HG03558 (cell line): ENCODE results near the gene IL16.

Source experiments
- ATAC-seq: cut with Tn5 transposase; IDR thresholded peaks from one replicate; pipeline ENCODE4 v1.9.1; 2021; ENCODE audit warnings: moderate number of reproducible peaks; ENCODE audit not compliant: unreplicated experiment; ENCODE audit errors: extremely low read depth

IL16 gene

DNA sequence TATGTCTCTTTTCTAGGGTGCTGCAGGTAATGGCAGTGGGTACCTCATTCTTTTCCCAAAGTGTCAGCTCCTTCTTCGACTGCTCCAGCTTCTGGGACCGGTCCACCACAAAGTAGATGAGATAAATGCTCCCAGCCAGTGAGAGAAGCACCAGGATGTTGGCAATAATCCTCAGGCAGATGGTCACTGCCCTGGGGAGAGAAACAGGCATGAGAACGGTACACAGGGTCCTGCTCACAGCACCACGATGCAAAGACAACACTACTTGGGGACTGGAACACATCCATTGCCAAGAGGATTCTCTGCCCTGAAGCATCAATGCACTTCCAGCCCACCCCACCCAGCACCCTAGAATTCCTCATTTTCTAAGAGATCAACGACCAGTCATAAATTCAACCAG lies 155.0 kb downstream of the IL16 start:
- ATAC-seq, result no peak

GRCh38 chr15:81356252-81356651 lies 159.6 kb downstream of the IL16 start:
- ATAC-seq, result no peak

DNA sequence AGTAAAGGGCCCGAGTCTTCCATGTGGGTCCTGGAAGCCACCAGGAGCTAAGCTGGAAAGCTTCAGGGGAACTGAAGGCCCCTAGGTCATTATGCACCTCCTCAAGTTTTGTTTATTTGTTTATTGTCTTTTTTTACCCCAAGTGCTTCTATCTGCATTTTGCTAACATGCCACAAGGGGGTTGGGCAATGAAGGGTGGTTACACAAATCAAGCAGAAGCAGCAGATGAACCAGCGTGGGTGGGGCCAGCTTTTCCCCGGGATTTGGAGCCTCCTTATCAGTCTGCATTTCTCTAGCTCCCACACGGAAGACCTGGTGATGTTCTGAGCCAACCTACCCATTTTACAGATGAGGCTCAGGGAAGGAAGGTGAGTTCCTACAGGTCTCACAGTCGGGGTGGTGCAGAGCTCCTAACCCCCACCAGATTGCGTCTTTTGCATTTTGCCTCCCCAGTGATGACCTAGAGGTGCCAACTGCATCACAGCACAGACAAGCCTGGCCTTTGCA lies 160.6 kb downstream of the IL16 start:
- no peak for ATAC-seq

DNA sequence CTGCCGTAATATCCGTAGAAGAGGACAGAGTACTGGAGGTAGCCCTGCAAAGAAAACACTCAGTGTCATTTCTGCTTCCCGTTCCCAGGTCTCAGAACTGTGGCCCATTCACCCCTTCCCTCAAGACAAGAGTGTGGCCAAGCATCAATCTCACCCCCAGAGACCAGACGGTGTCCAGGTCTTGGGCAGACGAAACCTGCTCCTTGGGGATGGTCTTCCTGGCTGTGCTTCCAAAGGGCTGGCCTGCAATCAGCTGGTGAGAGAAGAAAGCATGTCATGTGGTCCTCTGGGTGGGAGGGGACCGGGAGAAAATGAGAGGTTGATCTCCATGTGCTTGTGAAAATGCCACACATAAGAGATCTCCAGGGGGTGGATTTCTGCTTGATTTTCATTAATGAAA lies 161.6 kb downstream of the IL16 start:
- ATAC-seq, result no peak

DNA sequence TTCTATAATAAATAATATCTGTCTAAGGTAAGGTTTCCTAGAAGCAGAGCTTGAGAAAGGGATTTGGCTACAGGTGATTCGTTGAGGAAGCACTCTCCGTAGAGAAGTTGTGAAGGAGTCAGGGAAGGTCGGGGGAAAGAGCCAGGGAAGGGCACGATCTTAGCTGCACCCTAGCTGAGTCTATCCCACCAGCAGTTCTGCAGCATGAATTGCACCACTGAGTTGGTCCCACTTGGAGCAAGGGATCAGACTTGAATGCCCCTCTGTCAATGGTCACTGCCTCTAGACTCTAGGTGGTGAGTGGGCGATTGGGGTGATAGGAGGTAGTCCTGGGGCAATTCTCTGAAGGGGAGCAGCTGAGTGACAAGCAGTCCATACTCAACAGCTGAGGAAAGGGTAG lies 163.8 kb downstream of the IL16 start:
- ATAC-seq, result no peak

GRCh38 chr15:81361891-81362290 lies 165.2 kb downstream of the IL16 start:
- no peak for ATAC-seq

- no peak for ATAC-seq
These were observed 166.1 kb downstream of the IL16 start for GRCh38 chr15:81362790-81363189.

DNA sequence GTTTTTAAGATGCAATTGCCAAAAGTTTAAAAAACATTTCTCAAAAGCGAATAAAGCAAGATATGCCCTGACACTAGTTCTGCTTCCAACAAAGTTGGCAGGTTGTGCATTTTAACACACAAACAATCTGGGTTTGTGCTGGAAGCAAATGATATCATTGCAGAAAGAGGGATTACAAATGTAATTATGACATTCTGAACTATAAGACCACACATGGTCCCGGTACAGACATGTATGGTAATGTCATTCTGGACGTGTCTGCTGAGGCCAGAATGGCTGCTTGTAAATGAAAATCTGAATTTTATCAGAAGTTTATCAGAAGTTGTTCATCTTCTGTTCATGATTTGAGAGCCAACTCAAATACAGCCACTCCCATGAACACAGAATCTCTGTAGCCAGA lies 166.6 kb downstream of the IL16 start:
- no peak for ATAC-seq
